H1 (cell line): ENCODE results near the gene LMNTD2. TPM values are rescaled to one million over a fixed set of nuclear protein-coding genes. Genes with fewer than 3 reads are reported as not detected.

Source experiments
- BCL11A ChIP-seq, 2 experiments: IDR thresholded peaks; one replicate each; pipeline ENCODE4 v1.6.1; 2011; ENCODE audit warnings: low read depth in 2 of 2, low read length in 2 of 2, mild to moderate bottlenecking in 2 of 2
- EZH2 ChIP-seq: fragments of 200-600 bp; sonication (generic); IDR thresholded peaks from 2 replicates; pipeline ENCODE4 v1.7.1; 2012; ENCODE audit warnings: low read depth, mild to moderate bottlenecking, moderate library complexity, low read length, inconsistent platforms; ENCODE audit not compliant: severe bottlenecking
- NRF1 ChIP-seq: IDR thresholded peaks from 2 replicates; pipeline ENCODE4 v1.6.1; 2011; ENCODE audit warnings: mild to moderate bottlenecking, low read depth, low read length, improper control_type of control experiment
- polyA plus RNA-seq, 7 experiments: library from polyadenylated mRNA; depleted of rRNA in 3 of 7; stranded (reverse) in 5 of 7; unstranded in 2 of 7; fragments of >200 nt in 5 of 7; fragments of 200-250 nt in 2 of 7; gene quantifications; 1 replicate in 5 of 7; 2 replicates in 1 of 7; 4 replicates in 1 of 7; pipeline versions ENCODE4 v1.2.1 to v1.2.3, GENCODE V29; 2011 to 2013; ENCODE audit warnings: missing spikeins in 2 of 7, mixed read lengths in 2 of 7
- total RNA-seq: library from RNA; stranded (reverse); fragmentation: NEBNext Ultra II Directional; extraction: Animal tissue kit (Norgen Biotek cat#: 25700); gene quantifications from 2 replicates; pipeline ENCODE4 v1.2.1, GENCODE V29; 2021

The LMNTD2 gene
- total and polyA plus RNA-seq, 2 of the 8 experiments (the other 6 are each of a cell fraction or from before 2014, with no cell fraction given): 1.6 to 3.1 TPM

DNA sequence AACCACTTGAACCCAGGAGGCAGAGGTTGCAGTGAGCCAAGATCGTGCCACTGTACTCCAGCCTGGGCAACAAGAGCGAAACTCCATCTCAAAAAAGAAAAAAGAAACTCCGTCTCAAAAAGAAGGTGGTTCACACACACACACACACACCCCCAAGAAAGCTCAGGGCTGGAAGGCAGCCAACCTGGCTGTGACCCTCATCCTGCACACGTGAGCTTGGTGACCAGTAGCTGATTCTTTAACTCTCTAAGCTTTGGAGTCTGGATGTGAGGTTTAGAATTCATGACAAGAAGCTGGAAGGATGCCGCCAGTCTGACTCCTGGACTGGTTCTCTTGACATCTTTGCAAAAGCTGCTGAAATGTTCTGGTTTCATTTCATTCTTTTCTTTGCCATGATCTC is 51.6 kb downstream of the LMNTD2 start (continued):
- no peak for TF ChIP-seq NRF1
- TF ChIP-seq BCL11A (IDR thresholded peaks at IDR 0.05; ENCODE audit: low read depth in 2 of 2, low read length in 2 of 2): no peak
- TF ChIP-seq EZH2: no peak
